HepG2 (cell line): ENCODE results near the gene GNB3.

ENCODE experiments used
- FOXP1 ChIP-seq, 2 experiments: fragments of 450-650 bp in 1 of 2; IDR thresholded peaks; 2 replicates each; pipeline ENCODE4 v1.6.1; 2017 to 2018; ENCODE audit warnings: antibody characterized with exemption in 1 of 2
- HOXA9 ChIP-seq: sonication (generic); formaldehyde crosslinking; IDR thresholded peaks from 2 replicates; pipeline ENCODE4 v1.8.1; 2022; ENCODE audit warnings: missing genetic modification reagents, mild to moderate bottlenecking, moderate library complexity, borderline replicate concordance
- KLF15 ChIP-seq: sonication (generic); formaldehyde crosslinking; IDR thresholded peaks from 2 replicates; pipeline ENCODE4 v1.8.1; 2023; ENCODE audit warnings: borderline replicate concordance, mild to moderate bottlenecking, inconsistent platforms, missing genetic modification reagents, mixed read lengths
- PTBP1 ChIP-seq: fragments of 200-400 bp; formaldehyde crosslinking; IDR thresholded peaks from 2 replicates; pipeline ENCODE4 v1.6.1; 2018; ENCODE audit warnings: low read length, low read depth; ENCODE audit not compliant: poor library complexity, severe bottlenecking
- RXRA ChIP-seq: sonication (generic); formaldehyde crosslinking; IDR thresholded peaks from 2 replicates; pipeline ENCODE4 v1.5.1; 2020; ENCODE audit warnings: missing genetic modification reagents
- SALL2 ChIP-seq: sonication (generic); formaldehyde crosslinking; IDR thresholded peaks from 2 replicates; pipeline ENCODE4 v1.8.1; 2023; ENCODE audit warnings: mild to moderate bottlenecking, missing genetic modification reagents, inconsistent platforms
- SSRP1 ChIP-seq: IDR thresholded peaks from 2 replicates; pipeline ENCODE4 v1.6.1; 2016; ENCODE audit warnings: control low read depth
- TARDBP ChIP-seq: sonication (generic); formaldehyde crosslinking; IDR thresholded peaks from 2 replicates; pipeline ENCODE4 v1.8.0; 2022; ENCODE audit warnings: mild to moderate bottlenecking, missing genetic modification reagents
- YEATS4 ChIP-seq: sonication (generic); formaldehyde crosslinking; IDR thresholded peaks from 2 replicates; pipeline ENCODE4 v1.4.0; 2020; ENCODE audit warnings: missing genetic modification reagents, borderline replicate concordance
- ZNF124 ChIP-seq: sonication (generic); formaldehyde crosslinking; IDR thresholded peaks from 2 replicates; pipeline ENCODE4 v1.4.0; 2020; ENCODE audit warnings: missing genetic modification reagents
- ZNF776 ChIP-seq: sonication (generic); formaldehyde crosslinking; IDR thresholded peaks from 2 replicates; pipeline ENCODE4 v1.4.0; 2020; ENCODE audit warnings: mild to moderate bottlenecking, missing genetic modification reagents
- TF ChIP-seq, protein P1 (sequence below): sonication (generic); formaldehyde crosslinking; IDR thresholded peaks from 2 replicates; pipeline ENCODE4 v1.8.0; 2022; ENCODE audit warnings: low read depth, missing genetic modification reagents
- TF ChIP-seq, protein P2 (sequence below), 2 experiments: sonication (generic) in 1 of 2; formaldehyde crosslinking in 1 of 2; IDR thresholded peaks; 2 replicates each; pipeline versions ENCODE4 v1.5.1 to v1.6.1; 2011 to 2020; ENCODE audit warnings: borderline replicate concordance in 1 of 2, low read depth in 1 of 2, low read length in 1 of 2, mild to moderate bottlenecking in 1 of 2, missing genetic modification reagents in 1 of 2, moderate library complexity in 1 of 2

DNA sequence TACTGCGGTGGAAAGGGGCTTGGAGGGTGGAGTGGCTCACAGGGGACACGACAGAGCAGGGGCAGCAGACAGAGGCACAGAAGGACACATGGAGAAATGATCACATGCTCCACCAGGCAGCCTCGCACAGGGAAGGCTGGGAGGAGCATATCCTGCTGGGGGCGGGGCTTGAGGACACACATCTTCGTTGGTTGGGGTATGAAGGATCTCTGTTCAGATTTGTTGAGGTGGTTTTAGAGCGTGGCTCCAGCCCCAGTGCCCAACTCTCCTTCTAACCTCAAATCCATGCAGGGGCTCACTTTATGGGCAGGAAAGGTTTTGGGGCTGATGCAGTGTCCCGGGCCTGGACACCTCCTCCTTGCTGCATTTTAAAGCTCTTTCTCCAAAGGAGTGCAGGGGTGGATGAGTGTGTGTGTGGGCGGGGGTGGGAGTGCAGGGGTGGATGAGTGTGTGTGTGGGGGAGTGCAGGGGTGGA, 13.3 kb upstream of the GNB3 start:
- TF ChIP-seq FOXP1 (IDR thresholded peaks at IDR 0.05): no peak
- TF ChIP-seq FOXP1 (CRISPR knock-in tag; IDR thresholded peaks at IDR 0.05): no peak
- TF ChIP-seq TARDBP (CRISPR knock-in tag): no peak
- TF ChIP-seq ZNF124: no peak
- TF ChIP-seq ZNF776 (CRISPR knock-in tag): no peak
- TF ChIP-seq HOXA9 (CRISPR knock-in tag): no peak
- TF ChIP-seq YEATS4: no peak
- no peak for TF ChIP-seq SSRP1 (CRISPR knock-in tag)
- TF ChIP-seq PTBP1: no peak
- TF ChIP-seq SALL2 (CRISPR knock-in tag): no peak
- no peak for TF ChIP-seq RXRA (CRISPR knock-in tag)
- TF ChIP-seq, protein P1, sequence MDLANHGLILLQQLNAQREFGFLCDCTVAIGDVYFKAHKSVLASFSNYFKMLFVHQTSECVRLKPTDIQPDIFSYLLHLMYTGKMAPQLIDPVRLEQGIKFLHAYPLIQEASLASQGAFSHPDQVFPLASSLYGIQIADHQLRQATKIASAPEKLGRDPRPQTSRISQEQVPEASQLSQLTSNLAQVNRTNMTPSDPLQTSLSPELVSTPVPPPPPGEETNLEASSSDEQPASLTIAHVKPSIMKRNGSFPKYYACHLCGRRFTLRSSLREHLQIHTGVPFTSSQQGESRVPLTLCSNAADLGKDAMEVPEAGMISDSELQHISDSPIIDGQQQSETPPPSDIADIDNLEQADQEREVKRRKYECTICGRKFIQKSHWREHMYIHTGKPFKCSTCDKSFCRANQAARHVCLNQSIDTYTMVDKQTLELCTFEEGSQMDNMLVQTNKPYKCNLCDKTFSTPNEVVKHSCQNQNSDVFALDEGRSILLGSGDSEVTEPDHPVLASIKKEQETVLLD: no peak
- no peak for TF ChIP-seq KLF15
- TF ChIP-seq, protein P2, sequence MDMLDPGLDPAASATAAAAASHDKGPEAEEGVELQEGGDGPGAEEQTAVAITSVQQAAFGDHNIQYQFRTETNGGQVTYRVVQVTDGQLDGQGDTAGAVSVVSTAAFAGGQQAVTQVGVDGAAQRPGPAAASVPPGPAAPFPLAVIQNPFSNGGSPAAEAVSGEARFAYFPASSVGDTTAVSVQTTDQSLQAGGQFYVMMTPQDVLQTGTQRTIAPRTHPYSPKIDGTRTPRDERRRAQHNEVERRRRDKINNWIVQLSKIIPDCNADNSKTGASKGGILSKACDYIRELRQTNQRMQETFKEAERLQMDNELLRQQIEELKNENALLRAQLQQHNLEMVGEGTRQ (IDR thresholded peaks at IDR 0.05; ENCODE audit: low read depth, low read length): 0 out of 2 replicates have a peak, but pooled peaks have one; percentile 3
- TF ChIP-seq, protein P2 (CRISPR knock-in tag; IDR thresholded peaks at IDR 0.05; ENCODE audit: borderline replicate concordance): peak; percentile 67; the same call in 1 of the 2 replicates
